ENCODE measurements around the gene GMPPB.

The GMPPB gene

GRCh38 chr3:49673121-49673714 lies 50.5 kb downstream of the GMPPB start:
- DNase-seq (ENCODE audit: low read depth in 2 of 2, low spot score in 1 of 2), result no peak

GRCh38 chr3:49671291-49672288 lies 52.2 kb downstream of the GMPPB start:
- DNase-seq (ENCODE audit: low read depth in 2 of 2, low spot score in 1 of 2), result peak; percentile 39 to 40

- no peak for DNase-seq (ENCODE audit: low read depth in 2 of 2, low spot score in 1 of 2)
Observed at GRCh38 chr3:49670940-49671290, 52.8 kb downstream of the GMPPB start.
